ENCODE data around the gene NCKAP5. TPM values are rescaled to one million over a fixed set of nuclear protein-coding genes. Genes with fewer than 3 reads are reported as not detected.

NCKAP5 gene
- total and polyA plus RNA-seq, 2 of the 8 experiments (the other 6 are each of a cell fraction or from before 2014, with no cell fraction given) = 0.27 to 0.86 TPM

DNA sequence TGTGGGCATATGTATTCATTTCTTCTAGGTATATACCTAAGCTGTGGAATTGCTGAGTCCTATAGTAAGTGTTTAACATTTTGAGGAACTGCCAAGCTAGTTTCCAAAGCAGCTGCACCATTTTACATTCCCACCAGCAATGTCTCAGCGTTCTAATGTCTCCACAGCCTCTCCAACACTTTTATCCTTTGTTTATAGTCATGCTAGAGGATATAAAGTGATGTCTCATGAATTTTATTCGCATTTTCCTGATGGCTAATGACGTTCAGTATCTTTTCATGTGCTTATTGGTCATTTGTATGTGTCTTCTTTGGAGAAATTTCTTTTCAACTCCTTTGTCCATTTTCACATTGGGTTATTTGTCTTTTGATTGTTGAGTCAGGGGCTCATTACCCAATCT lies 295.2 kb downstream of the NCKAP5 start:
- Histone ChIP-seq H4K5ac (ENCODE audit: insufficient read length, low read depth, low read length) (no peak overlapping the region), H4K20me1 (replicated peaks in 1 of 2; ENCODE audit: control insufficient read depth in 1 of 2, insufficient read depth in 2 of 2, low read length in 2 of 2) (no peaks in the 10 kb centered on the region), H2BK5ac (ENCODE audit: low read depth, low read length) (no peak overlapping the region), H4K8ac (ENCODE audit: extremely low read depth, insufficient read depth, low read length) (no peak overlapping the region), H3K4ac (replicated peaks; ENCODE audit: insufficient read length, low read depth, low read length) (no peak overlapping the region), H3K4me1 (replicated peaks in 1 of 4; ENCODE audit: control insufficient read depth in 3 of 4, insufficient read depth in 4 of 4, low read length in 3 of 4) (no peaks in the 10 kb centered on the region), H3K79me2 (ENCODE audit: control insufficient read depth in 1 of 2, insufficient read depth in 2 of 2, low read length in 2 of 2) (no peaks in the 10 kb centered on the region), H3K79me1 (ENCODE audit: low read depth, low read length) (no peaks in the 10 kb centered on the region), H3K9ac (replicated peaks in 1 of 4; ENCODE audit: extremely low read depth in 1 of 4, low read depth in 3 of 4, low read length in 3 of 4) (no peak overlapping the region), H2BK120ac (replicated peaks; ENCODE audit: low read depth, low read length) (no peak overlapping the region), H3K23me2 (ENCODE audit: low read depth, low read length) (no peaks in the 10 kb centered on the region), H3K18ac (ENCODE audit: extremely low read depth, low read length) (no peak overlapping the region), H4K91ac (replicated peaks; ENCODE audit: insufficient read length, low read length) (no peak overlapping the region), H2AK5ac (ENCODE audit: low read depth, low read length) (no peak overlapping the region), H3K14ac (ENCODE audit: insufficient read length) (no peak overlapping the region), H2BK15ac (ENCODE audit: low read length) (no peak overlapping the region), H2BK12ac (ENCODE audit: low read depth, low read length) (no peak overlapping the region), H3K36me3 (ENCODE audit: control insufficient read depth in 2 of 4, insufficient read depth in 4 of 4, low read length in 3 of 4) (no peaks in the 10 kb centered on the region), H3K27me3 (replicated peaks in 1 of 4; ENCODE audit: control insufficient read depth in 3 of 4, extremely low read depth in 1 of 4, insufficient read depth in 3 of 4, low read length in 3 of 4) (no peaks in the 10 kb centered on the region), H3K4me2 (ENCODE audit: insufficient read depth in 1 of 2, low read depth in 2 of 2, low read length in 2 of 2) (no peak overlapping the region), H3K56ac (replicated peaks; ENCODE audit: insufficient read length, low read depth, low read length) (no peak overlapping the region), H3K23ac (ENCODE audit: insufficient read length) (no peak overlapping the region), H2BK20ac (ENCODE audit: low read length) (no peak overlapping the region), H3K27ac (ENCODE audit: low read depth, low read length) (no peak overlapping the region), H3K9me3 (ENCODE audit: insufficient read depth in 2 of 2, low read depth in 1 of 2, low read length in 1 of 2) (no peaks in the 10 kb centered on the region), H2AFZ (ENCODE audit: low read length) (no peak overlapping the region), H3K4me3 (ENCODE audit: extremely low read depth in 1 of 4, insufficient read depth in 2 of 4, low read depth in 3 of 4, low read length in 4 of 4) (no peak overlapping the region)
- FAIRE-seq (no peak), DNase-seq (ENCODE audit: low read depth in 1 of 2, low spot score in 2 of 2) (no peak)
- CTCF ChIA-PET (ENCODE audit: partially characterized antibody) = no interaction called here
- 74% methylated on average over 3 of the region's 3 CpGs; no CpG with 5 or more reads in 1 of the 2 experiments for WGBS, 2 experiments (ENCODE audit: extremely low coverage in 1 of 2, insufficient coverage in 1 of 2, insufficient read length in 1 of 2, insufficient replicate concordance in 2 of 2, low coverage in 1 of 2, low lambda C conversion rate in 2 of 2, missing lambda C conversion rate in 1 of 2)
- POLR2A ChIA-PET (ENCODE audit: partially characterized antibody) = no interaction called here
- TF ChIP-seq BACH1 (IDR thresholded peaks at IDR 0.05; ENCODE audit: low read length) = no peak
